Lower leg skin (tissue), 4 donors: ENCODE data around the gene CTTNBP2. TPM values are rescaled to one million over a fixed set of nuclear protein-coding genes. Genes with fewer than 3 reads are reported as not detected.

Experiments
- DNase-seq, 2 donors: peaks; one replicate each; pipeline ENCODE4 v3.0.0-alpha.2; 2019; ENCODE audit warnings: low spot score in 2 of 2
- H3K4me3 ChIP-seq: fragments of 200-600 bp; sonication (generic); 2 replicates; pipeline ENCODE4 v1.5.1; 2017; ENCODE audit warnings: mild to moderate bottlenecking, low read depth; ENCODE audit not compliant: poor library complexity, severe bottlenecking
- CTCF ChIP-seq, 3 donors: fragments of 450-650 bp; IDR thresholded peaks; one replicate each; pipeline ENCODE4 v1.5.1; 2016; ENCODE audit warnings: antibody characterized with exemption in 3 of 3, mild to moderate bottlenecking in 3 of 3, moderate library complexity in 2 of 3
- POLR2A ChIP-seq, 2 donors: fragments of 450-650 bp; IDR thresholded peaks; one replicate each; pipeline ENCODE4 v1.6.1; 2016 to 2017; ENCODE audit warnings: antibody characterized with exemption in 2 of 2, mild to moderate bottlenecking in 1 of 2, moderate library complexity in 1 of 2
- WGBS, 2 donors: methylation state at CpG; one replicate each; pipeline ENCODE4 v1.1.5; 2018; 5-methylcytosine and 5-hydroxymethylcytosine counted together
- intact Hi-C: fragments of 100-400 bp; cut with DNase I; formaldehyde crosslinking; loops from one replicate; pipeline ENCODE4 v1.15.0; 2023; ENCODE audit warnings: low total_unique reads
- total RNA-seq, 4 donors: library from RNA; depleted of rRNA; stranded (reverse); fragments of >200 nt; gene quantifications; one replicate each; pipeline ENCODE4 v1.1.0, GENCODE V29; 2016

The CTTNBP2 gene
- total RNA-seq, 4 donors from 2014 or later, result 1.2 to 7.6 (median 5.8) TPM

- TF ChIP-seq CTCF (IDR thresholded peaks at IDR 0.05) (no peak), POLR2A (IDR thresholded peaks at IDR 0.05) (no peak)
- DNase-seq, result no peak
- H3K4me3 ChIP-seq, result no peak overlapping the region
- intact Hi-C loops, result no loop called here
- 92 to 98% methylated on average over 6 of the region's 6 CpGs for WGBS, 2 donors
Observed at GRCh38 chr7:117857718-117858117, 15.5 kb downstream of the CTTNBP2 start.

- intact Hi-C loops, result no loop called here
- TF ChIP-seq CTCF (IDR thresholded peaks at IDR 0.05) (no peak), POLR2A (IDR thresholded peaks at IDR 0.05) (no peak)
- DNase-seq, result no peak
- H3K4me3 ChIP-seq, result no peak overlapping the region
Observed at GRCh38 chr7:117856196-117856595, 17.0 kb downstream of the CTTNBP2 start.

GRCh38 chr7:117854186-117854585, 19.1 kb downstream of the CTTNBP2 start:
- H3K4me3 ChIP-seq, result no peak overlapping the region
- WGBS, 2 donors, result 79 to 83% methylated on average over 1 of the region's 1 CpG
- no peak for DNase-seq
- intact Hi-C loops, result no loop called here
- TF ChIP-seq CTCF (IDR thresholded peaks at IDR 0.05), result no peak
- TF ChIP-seq POLR2A (IDR thresholded peaks at IDR 0.05), result no peak

- TF ChIP-seq POLR2A (IDR thresholded peaks at IDR 0.05), result no peak
- TF ChIP-seq CTCF (IDR thresholded peaks at IDR 0.05), result no peak
- DNase-seq, result no peak
- intact Hi-C loops, result no loop called here
- H3K4me3 ChIP-seq, result no peak overlapping the region
- 91 to 94% methylated on average over 7 of the region's 7 CpGs for WGBS, 2 donors
Observed at GRCh38 chr7:117848941-117849340, 24.3 kb downstream of the CTTNBP2 start.

GRCh38 chr7:117844678-117845077, 28.6 kb downstream of the CTTNBP2 start:
- H3K4me3 ChIP-seq, result no peak overlapping the region
- no peak for DNase-seq
- WGBS, 2 donors, result 91 to 95% methylated on average over 2 of the region's 2 CpGs

More at GRCh38 chr7:117844678-117845077, 28.6 kb downstream of the CTTNBP2 start:
- no peak for TF ChIP-seq CTCF (IDR thresholded peaks at IDR 0.05)
- TF ChIP-seq POLR2A (IDR thresholded peaks at IDR 0.05), result no peak
- intact Hi-C loops, result no loop called here
